Liver (tissue), 9 donors: Measurements from ENCODE around the gene OSCP1. TPM values are rescaled to one million over a fixed set of nuclear protein-coding genes. Genes with fewer than 3 reads are reported as not detected.

ENCODE experiments used
- DNase-seq: peaks from one replicate; pipeline ENCODE4 v3.0.0-alpha.2; 2017; ENCODE audit warnings: low spot score
- H3K27ac ChIP-seq, 2 donors: one replicate each; pipeline ENCODE4 v1.7.0; 2013; ENCODE audit warnings: inconsistent platforms in 2 of 2, low read length in 2 of 2, control low read depth in 1 of 2, low read depth in 1 of 2, mild to moderate bottlenecking in 1 of 2
- H3K27me3 ChIP-seq, 4 donors: one replicate each; pipeline versions ENCODE4 v1.6.1 to v1.7.0; 2013; ENCODE audit warnings: low read length in 3 of 4, inconsistent platforms in 1 of 4, mild to moderate bottlenecking in 1 of 4, moderate library complexity in 1 of 4; ENCODE audit not compliant: control insufficient read depth in 4 of 4, insufficient read depth in 4 of 4
- H3K36me3 ChIP-seq, 4 donors: one replicate each; pipeline versions ENCODE4 v1.6.1 to v1.7.0; 2013; ENCODE audit warnings: low read length in 3 of 4, mild to moderate bottlenecking in 3 of 4, low read depth in 1 of 4, moderate library complexity in 1 of 4; ENCODE audit not compliant: control insufficient read depth in 4 of 4, insufficient read depth in 3 of 4
- H3K4me1 ChIP-seq, 4 donors: one replicate each; pipeline versions ENCODE4 v1.6.1 to v1.7.0; 2013; ENCODE audit warnings: low read length in 3 of 4, mild to moderate bottlenecking in 3 of 4, moderate library complexity in 1 of 4; ENCODE audit not compliant: control insufficient read depth in 4 of 4, insufficient read depth in 4 of 4
- H3K4me3 ChIP-seq, 3 donors: one replicate each; pipeline versions ENCODE4 v1.6.1 to v1.7.0; 2013; ENCODE audit warnings: low read length in 3 of 3, control low read depth in 1 of 3, low read depth in 1 of 3, mild to moderate bottlenecking in 1 of 3
- H3K9ac ChIP-seq, 2 donors: one replicate each; pipeline ENCODE4 v1.7.0; 2013; ENCODE audit warnings: low read length in 2 of 2, mild to moderate bottlenecking in 2 of 2, moderate library complexity in 2 of 2, control low read depth in 1 of 2, low read depth in 1 of 2
- H3K9me3 ChIP-seq, 4 donors: one replicate each; pipeline versions ENCODE4 v1.6.1 to v1.7.0; 2013; ENCODE audit warnings: low read length in 3 of 4; ENCODE audit not compliant: control insufficient read depth in 4 of 4
- ATF3 ChIP-seq: IDR thresholded peaks from 2 replicates; pipeline ENCODE4 v1.6.1; 2016; ENCODE audit warnings: antibody characterized with exemption
- CTCF ChIP-seq: fragments of 150-350 bp; IDR thresholded peaks from 2 replicates; pipeline ENCODE4 v1.5.1; 2017; ENCODE audit warnings: improper control_type of control experiment, low read depth, low read length; ENCODE audit not compliant: missing input control
- EGR1 ChIP-seq, 2 donors: IDR thresholded peaks; 2 replicates each; pipeline ENCODE4 v1.6.1; 2016 to 2018; ENCODE audit warnings: antibody characterized with exemption in 2 of 2, low read depth in 2 of 2
- FOXA1 ChIP-seq: IDR thresholded peaks from 2 replicates; pipeline ENCODE4 v1.6.1; 2016; ENCODE audit warnings: antibody characterized with exemption
- GABPA ChIP-seq, 2 donors: IDR thresholded peaks in 1 of 2; conservative IDR thresholded peaks in 1 of 2; 2 replicates each; pipeline ENCODE4 v1.6.1; 2016; ENCODE audit warnings: antibody characterized with exemption in 2 of 2, mild to moderate bottlenecking in 1 of 2, moderate library complexity in 1 of 2
- HNF4A ChIP-seq, 2 donors: conservative IDR thresholded peaks; 2 replicates each; pipeline ENCODE4 v1.6.1; 2016; ENCODE audit warnings: antibody characterized with exemption in 2 of 2, mild to moderate bottlenecking in 2 of 2
- HNF4G ChIP-seq: IDR thresholded peaks from 2 replicates; pipeline ENCODE4 v1.6.1; 2016; ENCODE audit warnings: antibody characterized with exemption
- JUND ChIP-seq, 2 donors: IDR thresholded peaks; 2 replicates each; pipeline ENCODE4 v1.6.1; 2016; ENCODE audit warnings: antibody characterized with exemption in 2 of 2
- NR2F2 ChIP-seq: IDR thresholded peaks from 2 replicates; pipeline ENCODE4 v1.6.1; 2016; ENCODE audit warnings: antibody characterized with exemption
- RXRA ChIP-seq, 2 donors: IDR thresholded peaks; 2 replicates each; pipeline ENCODE4 v1.6.1; 2017 to 2018; ENCODE audit warnings: antibody characterized with exemption in 2 of 2, mild to moderate bottlenecking in 1 of 2
- SP1 ChIP-seq: IDR thresholded peaks from 2 replicates; pipeline ENCODE4 v1.6.1; 2018; ENCODE audit warnings: antibody characterized with exemption, mild to moderate bottlenecking
- TAF1 ChIP-seq: conservative IDR thresholded peaks from 2 replicates; pipeline ENCODE4 v1.6.1; 2016; ENCODE audit warnings: antibody characterized with exemption, mild to moderate bottlenecking
- YY1 ChIP-seq: IDR thresholded peaks from 2 replicates; pipeline ENCODE4 v1.6.1; 2016; ENCODE audit warnings: antibody characterized with exemption, mild to moderate bottlenecking
- WGBS: extraction: QIAGEN DNeasy Blood & Tissue Kit; methylation state at CpG from one replicate; pipeline ENCODE4 v1.1.7; 2013; 5-methylcytosine and 5-hydroxymethylcytosine counted together
- polyA plus RNA-seq, 2 donors: library from polyadenylated mRNA; stranded (reverse) in 1 of 2; unstranded in 1 of 2; fragments of 200-250 nt in 1 of 2; fragments of >200 nt in 1 of 2; fragmentation: Nextera tagmentation in 1 of 2; extraction: Ambion mirVana in 1 of 2; gene quantifications; one replicate each; pipeline versions ENCODE4 v1.2.1 to v1.2.3, GENCODE V29; 2013 to 2015
- total RNA-seq, 2 donors: library from RNA; depleted of rRNA; stranded (reverse); fragments of >200 nt; gene quantifications; one replicate each; pipeline ENCODE4 v1.2.3, GENCODE V29; 2014
- TF ChIP-seq, protein P1 (sequence below): IDR thresholded peaks from 2 replicates; pipeline ENCODE4 v1.6.1; 2016; ENCODE audit warnings: antibody characterized with exemption
- TF ChIP-seq, protein P2 (sequence below): IDR thresholded peaks from 2 replicates; pipeline ENCODE4 v1.6.1; 2016; ENCODE audit warnings: antibody characterized with exemption
- donor health status: healthy.
- donor health status: healthy.
- donor health status: healthy.
- donor health status: healthy.
- donor health status: healthy.

The OSCP1 gene
- total and polyA plus RNA-seq, 4 donors = 1.1 to 1.7 (median 1.5) TPM

DNA sequence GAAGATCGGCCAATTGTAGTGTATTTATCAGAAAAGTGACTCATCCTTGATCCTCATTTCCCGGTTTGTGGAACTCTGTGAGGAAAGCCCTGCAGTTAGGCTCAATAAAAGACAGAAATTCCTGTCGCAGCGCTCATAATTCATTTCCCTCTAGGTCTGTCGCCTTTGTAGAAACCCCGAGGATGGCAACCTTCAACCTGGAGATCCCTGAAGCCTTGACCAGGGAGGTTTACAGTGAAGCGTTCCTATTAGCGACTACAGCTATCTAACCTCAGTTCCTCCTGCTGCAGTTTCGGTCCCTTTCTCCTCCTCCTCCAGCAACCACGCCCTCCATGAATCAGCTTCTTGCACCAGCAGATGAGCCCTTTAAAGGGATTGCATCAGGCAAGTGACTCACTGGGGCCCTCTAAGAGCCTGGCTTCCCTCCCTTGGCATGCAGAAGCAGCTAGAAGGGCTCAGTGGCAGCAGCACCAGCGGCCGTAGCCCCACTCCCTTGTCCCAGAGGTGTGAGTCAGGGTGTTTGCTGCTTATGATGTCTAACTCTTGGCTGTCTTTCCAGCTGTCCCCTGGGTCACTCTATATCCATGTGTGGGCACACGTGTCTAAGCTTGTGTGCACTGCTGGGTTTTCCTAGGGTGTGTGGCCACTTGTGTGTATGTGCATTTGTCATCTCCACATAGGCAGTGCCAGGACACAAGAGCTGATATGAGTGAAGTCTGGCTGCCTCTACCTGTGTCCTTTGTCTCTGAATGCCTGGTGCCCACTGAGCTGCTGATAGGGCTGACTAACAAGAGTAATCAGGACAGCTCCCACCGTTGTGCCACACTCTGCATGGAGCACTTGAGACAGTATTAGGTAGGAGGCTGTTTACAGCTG is 63.7 kb downstream of the OSCP1 start (continued):
- TF ChIP-seq SP1 (peak; percentile 56), HNF4A (conservative IDR thresholded peaks at IDR 0.05) (peak; percentile 27 to 58), NR2F2 (no peak)
- TF ChIP-seq, protein P1, sequence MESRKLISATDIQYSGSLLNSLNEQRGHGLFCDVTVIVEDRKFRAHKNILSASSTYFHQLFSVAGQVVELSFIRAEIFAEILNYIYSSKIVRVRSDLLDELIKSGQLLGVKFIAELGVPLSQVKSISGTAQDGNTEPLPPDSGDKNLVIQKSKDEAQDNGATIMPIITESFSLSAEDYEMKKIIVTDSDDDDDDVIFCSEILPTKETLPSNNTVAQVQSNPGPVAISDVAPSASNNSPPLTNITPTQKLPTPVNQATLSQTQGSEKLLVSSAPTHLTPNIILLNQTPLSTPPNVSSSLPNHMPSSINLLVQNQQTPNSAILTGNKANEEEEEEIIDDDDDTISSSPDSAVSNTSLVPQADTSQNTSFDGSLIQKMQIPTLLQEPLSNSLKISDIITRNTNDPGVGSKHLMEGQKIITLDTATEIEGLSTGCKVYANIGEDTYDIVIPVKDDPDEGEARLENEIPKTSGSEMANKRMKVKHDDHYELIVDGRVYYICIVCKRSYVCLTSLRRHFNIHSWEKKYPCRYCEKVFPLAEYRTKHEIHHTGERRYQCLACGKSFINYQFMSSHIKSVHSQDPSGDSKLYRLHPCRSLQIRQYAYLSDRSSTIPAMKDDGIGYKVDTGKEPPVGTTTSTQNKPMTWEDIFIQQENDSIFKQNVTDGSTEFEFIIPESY = no peak

GRCh38 chr1:36385410-36386264 is 64.6 kb downstream of the OSCP1 start, which contains the start of gene STK40:
STK40 (minus strand) TSS chr1:36385924; CDS start chr1:36361332, 24,592 bp downstream.
- peaks cover 9 to 45% (median 31%) of the 10 kb centered on the region in 4 donors for H3K4me1 ChIP-seq
- H3K36me3 ChIP-seq = peaks cover 0 to under 1% (median 0%) of the 10 kb centered on the region in 4 donors
- H3K9me3 ChIP-seq = no peaks in the 10 kb centered on the region
- peak within 1 kb of the TSS; percentile 88 to 95 (median 88) for H3K4me3 ChIP-seq
- TF ChIP-seq YY1 (peak; percentile 98), GABPA (IDR thresholded peaks at IDR 0.05 in 1 of 2, conservative IDR thresholded peaks at IDR 0.05 in 1 of 2) (peak; percentile 37 to 73), HNF4G (peak; percentile 81), SP1 (peak; percentile 92), JUND (IDR thresholded peaks at IDR 0.05) (no peak), RXRA (IDR thresholded peaks at IDR 0.05) (peak; percentile 60 to 75), HNF4A (conservative IDR thresholded peaks at IDR 0.05) (peak; percentile 74 to 85)
- TF ChIP-seq, protein P2, sequence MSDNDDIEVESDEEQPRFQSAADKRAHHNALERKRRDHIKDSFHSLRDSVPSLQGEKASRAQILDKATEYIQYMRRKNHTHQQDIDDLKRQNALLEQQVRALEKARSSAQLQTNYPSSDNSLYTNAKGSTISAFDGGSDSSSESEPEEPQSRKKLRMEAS = no peak
- DNase-seq = peak; percentile 99
- H3K9ac ChIP-seq = peak within 1 kb of the TSS; percentile 94
- H3K27me3 ChIP-seq = no peaks in the 10 kb centered on the region
- under 1% methylated on average over 82 of the region's 82 CpGs for WGBS
- peak within 1 kb of the TSS; percentile 91 to 96 for H3K27ac ChIP-seq

- peak overlapping the region; percentile 88 to 95 (median 88) for H3K4me3 ChIP-seq
- H3K9me3 ChIP-seq = no peaks in the 10 kb centered on the region
- peak; percentile 80 for DNase-seq
- peak overlapping the region; percentile 91 for H3K27ac ChIP-seq
- peak overlapping the region; percentile 94 for H3K9ac ChIP-seq
- WGBS = under 1% methylated on average over 25 of the region's 25 CpGs
- H3K27me3 ChIP-seq = no peaks in the 10 kb centered on the region
- TF ChIP-seq GABPA (IDR thresholded peaks at IDR 0.05 in 1 of 2, conservative IDR thresholded peaks at IDR 0.05 in 1 of 2) = peak in 1 of 2 donors; percentile 60
- no peak for TF ChIP-seq ATF3
- TF ChIP-seq, protein P2 = peak; percentile 41
- TF ChIP-seq EGR1 (IDR thresholded peaks at IDR 0.05; ENCODE audit: low read depth in 2 of 2) = no peak
- no peak for TF ChIP-seq HNF4G
- peak; percentile 58 for TF ChIP-seq TAF1
- peak; percentile 67 for TF ChIP-seq SP1
- TF ChIP-seq, protein P1 = peak; percentile 32
- TF ChIP-seq FOXA1 = no peak
- peak; percentile 69 for TF ChIP-seq YY1
- no peak for TF ChIP-seq CTCF
- peak; percentile 19 to 22 for TF ChIP-seq JUND (IDR thresholded peaks at IDR 0.05)
- TF ChIP-seq HNF4A (conservative IDR thresholded peaks at IDR 0.05) = peak; percentile 71 to 74
- TF ChIP-seq RXRA (IDR thresholded peaks at IDR 0.05) = peak; percentile 48 to 49
- H3K36me3 ChIP-seq = no peaks in the 10 kb centered on the region
- H3K4me1 ChIP-seq = peaks cover 12 to 54% (median 40%) of the 10 kb centered on the region in 4 donors
Measured at GRCh38 chr1:36384542-36385409, 65.5 kb downstream of the OSCP1 start.
